BLaER1 treated with 17β-estradiol and CSF1 and Interleukin-3, amounts not matched to agents 10 nM and 100 nM (cell line): ENCODE measurements around the gene TRAIP.
A peak's percentile ranks its signal among the peaks of the same experiment; 100 is the strongest.
"Not testable (repeated sequence)": the region's sequence is repeated elsewhere in the genome, so short reads cannot be mapped to it uniquely, and the experiment has no call there.

ENCODE experiments used
- H3K27ac ChIP-seq, 11 experiments: shearing (Covaris generic); formaldehyde crosslinking; 2 replicates each; pipeline ENCODE4 v1.8.1; 2022
- H3K27me3 ChIP-seq, 11 experiments: shearing (Covaris generic); formaldehyde crosslinking; 2 replicates each; pipeline ENCODE4 v1.8.1; 2022
- H3K36me3 ChIP-seq, 11 experiments: shearing (Covaris generic); formaldehyde crosslinking; 2 replicates each; pipeline ENCODE4 v1.8.1; 2022
- H3K4me1 ChIP-seq, 10 experiments: shearing (Covaris generic); formaldehyde crosslinking; 2 replicates each; pipeline ENCODE4 v1.8.1; 2022
- H3K4me2 ChIP-seq, 11 experiments: shearing (Covaris generic); formaldehyde crosslinking; 2 replicates each; pipeline ENCODE4 v1.8.1; 2022
- H3K4me3 ChIP-seq, 10 experiments: shearing (Covaris generic); formaldehyde crosslinking; 2 replicates each; pipeline ENCODE4 v1.8.1; 2022
- H3K9ac ChIP-seq, 11 experiments: shearing (Covaris generic); formaldehyde crosslinking; 2 replicates each; pipeline ENCODE4 v1.8.1; 2022
- H3K9me3 ChIP-seq, 11 experiments: shearing (Covaris generic); formaldehyde crosslinking; replicated peaks in 1 of 11; 2 replicates each; pipeline ENCODE4 v1.8.1; 2022
- H4K20me1 ChIP-seq, 11 experiments: shearing (Covaris generic); formaldehyde crosslinking; 2 replicates each; pipeline ENCODE4 v1.8.1; 2022
- Cebpa-rat ChIP-seq, 11 experiments: shearing (Covaris generic); IDR thresholded peaks; 2 replicates each; pipeline ENCODE4 v1.8.1; 2022

Gene TRAIP, protein sequence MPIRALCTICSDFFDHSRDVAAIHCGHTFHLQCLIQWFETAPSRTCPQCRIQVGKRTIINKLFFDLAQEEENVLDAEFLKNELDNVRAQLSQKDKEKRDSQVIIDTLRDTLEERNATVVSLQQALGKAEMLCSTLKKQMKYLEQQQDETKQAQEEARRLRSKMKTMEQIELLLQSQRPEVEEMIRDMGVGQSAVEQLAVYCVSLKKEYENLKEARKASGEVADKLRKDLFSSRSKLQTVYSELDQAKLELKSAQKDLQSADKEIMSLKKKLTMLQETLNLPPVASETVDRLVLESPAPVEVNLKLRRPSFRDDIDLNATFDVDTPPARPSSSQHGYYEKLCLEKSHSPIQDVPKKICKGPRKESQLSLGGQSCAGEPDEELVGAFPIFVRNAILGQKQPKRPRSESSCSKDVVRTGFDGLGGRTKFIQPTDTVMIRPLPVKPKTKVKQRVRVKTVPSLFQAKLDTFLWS

DNA sequence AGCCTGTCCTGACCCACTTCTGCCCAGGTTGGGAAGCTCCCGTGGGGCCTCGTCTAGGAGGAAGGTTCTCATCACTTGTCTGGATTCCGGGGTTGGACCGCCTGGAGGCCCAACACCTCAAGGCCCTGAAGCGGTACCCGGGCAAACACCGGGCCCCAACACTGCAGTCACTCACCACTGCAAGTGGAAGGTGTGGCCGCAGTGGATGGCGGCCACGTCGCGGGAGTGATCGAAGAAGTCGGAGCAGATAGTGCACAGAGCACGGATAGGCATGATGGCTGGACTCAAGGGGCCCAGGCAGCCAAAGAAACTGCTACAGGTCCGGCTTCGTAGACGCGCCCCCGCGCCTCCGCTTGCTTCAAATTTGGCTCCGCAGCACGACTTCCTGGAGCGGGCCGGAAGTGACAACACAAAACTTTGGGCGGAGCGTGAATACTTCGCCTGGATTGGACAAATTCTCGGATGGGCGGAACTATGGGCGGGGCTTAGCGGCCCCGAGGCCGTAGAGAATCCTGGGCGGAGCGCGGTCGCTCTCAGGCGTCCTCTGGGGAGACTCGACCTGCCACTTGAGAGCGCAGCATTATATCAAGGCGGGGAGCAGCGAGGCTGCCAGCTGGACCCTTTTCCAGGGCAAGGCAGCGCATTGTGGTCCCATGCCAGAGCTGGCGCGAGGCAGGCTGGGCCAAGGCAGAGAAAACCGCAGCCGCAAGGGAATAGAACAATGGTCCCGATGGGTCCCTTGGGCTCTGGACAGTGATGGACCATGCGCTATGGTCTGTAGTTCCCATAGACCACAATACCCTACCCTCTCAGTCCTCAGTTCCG is at the start of gene TRAIP:
TSS of gene TRAIP (minus strand) at position 384 of the 825 bp plus-strand sequence. CDS start at position 273, 111 bp downstream.
- Histone ChIP-seq H3K4me3 (peak within 1 kb of the TSS; percentile 61 to 87 (median 78)), H3K4me1 (peaks cover 12 to 43% (median 39%) of the 10 kb centered on the region in 10 experiments), H3K27ac (peak within 1 kb of the TSS in 10 of 11 experiments; percentile 37 to 77 (median 66); a peak in 20 of 22 replicates), H3K4me2 (peak within 1 kb of the TSS; percentile 87 to 100 (median 94)), H3K9me3 (no peaks in the 10 kb centered on the region), H3K36me3 (peaks cover 0 to 16% (median 0%) of the 10 kb centered on the region in 11 experiments; a peak in 1 of 22 replicates), H4K20me1 (0 out of 22 replicates have a peak, but pooled peaks cover 0 to 8% (median 0%) of the 10 kb centered on the region in 11 experiments), H3K9ac (peak within 1 kb of the TSS; percentile 70 to 84 (median 76)), H3K27me3 (no peaks in the 10 kb centered on the region)
- TF ChIP-seq Cebpa-rat (IDR thresholded peaks at IDR 0.05), result no peak

DNA sequence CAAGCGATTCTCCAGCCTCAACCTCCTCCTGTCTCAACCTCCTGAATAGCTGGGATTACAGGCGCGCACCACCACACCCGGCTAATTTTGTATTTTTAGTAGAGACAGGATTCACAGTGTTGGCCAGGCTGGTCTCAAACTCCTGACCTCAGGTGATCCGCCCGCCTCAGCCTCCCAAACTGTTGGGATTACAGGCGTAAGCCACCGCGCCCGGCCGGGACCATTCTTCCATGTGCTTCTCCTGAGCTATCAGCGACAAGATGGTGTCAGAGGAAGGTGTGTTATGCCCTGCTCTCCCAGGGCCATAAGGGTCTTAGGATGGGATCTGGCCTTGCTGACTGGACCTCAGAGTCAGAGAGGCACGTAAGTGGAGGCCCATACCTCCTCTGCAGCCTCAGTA is 48.1 kb upstream of the TRAIP start:
- H3K4me2 ChIP-seq, result peak overlapping the region in 9 of 11 experiments; percentile 46 to 72 (median 54); a peak in 14 of 22 replicates
- H3K9ac ChIP-seq, result peak overlapping the region in 1 of 11 experiments; percentile 35; a peak in 1 of 22 replicates
- not testable (repeated sequence) for H3K27ac ChIP-seq, H3K27me3 ChIP-seq, H4K20me1 ChIP-seq, H3K9me3 ChIP-seq, H3K4me3 ChIP-seq
- peaks cover 6 to 15% (median 10%) of the 10 kb centered on the region in 11 experiments for H3K36me3 ChIP-seq
- peaks cover 18 to 59% (median 54%) of the 10 kb centered on the region in 10 experiments for H3K4me1 ChIP-seq

DNA sequence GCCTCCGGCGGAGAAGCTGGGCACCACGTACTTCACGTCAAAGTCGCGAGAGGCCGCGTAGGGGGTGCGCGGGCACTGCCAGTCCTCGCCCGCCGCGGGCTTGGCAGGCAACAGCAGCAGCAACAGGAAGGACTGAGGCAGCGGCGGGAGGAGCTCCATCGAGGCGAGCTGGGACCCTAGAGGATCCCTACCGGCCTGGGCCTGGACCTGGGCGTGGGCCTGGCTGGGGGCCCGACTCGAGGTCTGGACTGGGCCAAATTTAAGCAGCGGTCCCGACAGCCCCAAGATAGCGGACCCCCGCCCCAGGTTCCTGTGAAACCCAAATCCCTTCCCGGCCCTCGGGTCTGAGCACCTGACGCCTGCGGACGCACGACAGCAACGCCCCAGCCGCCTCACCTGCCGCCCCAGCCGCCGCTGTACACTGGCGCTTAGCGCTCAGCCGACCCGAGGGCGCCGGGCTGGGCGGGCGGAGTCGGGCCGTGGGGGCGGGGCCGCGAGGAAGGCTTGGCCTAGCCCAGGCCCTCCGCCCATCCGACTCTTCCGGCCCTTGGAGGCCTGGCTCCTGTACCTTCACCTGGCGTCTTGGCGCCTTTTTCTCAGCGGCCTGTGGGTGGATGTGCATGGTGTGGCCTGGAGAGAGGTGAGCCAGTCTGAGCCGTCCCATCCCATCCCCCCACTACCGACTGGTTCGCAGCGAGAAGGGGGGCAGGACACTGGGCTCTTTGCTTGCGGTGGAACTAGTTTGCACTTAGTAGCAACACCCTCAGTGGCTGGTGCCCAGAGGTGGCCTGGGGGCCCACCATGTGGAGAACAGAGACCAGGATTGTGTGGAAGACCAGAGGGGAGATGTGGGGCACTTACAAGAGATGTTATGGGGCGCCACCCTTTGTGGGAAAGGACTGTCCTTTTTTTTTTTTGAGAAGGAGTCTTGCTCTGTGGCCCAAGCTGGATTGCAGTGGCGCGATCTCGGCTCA is 47.4 kb upstream of the TRAIP start, which contains the start of gene MST1R:
TSS of gene MST1R (minus strand) at position 423 of the 974 bp plus-strand sequence. CDS start at position 159, 264 bp downstream.
- Histone ChIP-seq H3K9ac (peak within 1 kb of the TSS in 6 of 11 experiments; percentile 1 to 49 (median 32); a peak in 6 of 22 replicates), H3K27me3 (no peaks in the 10 kb centered on the region), H4K20me1 (no peaks in the 10 kb centered on the region; a peak in 1 of 22 replicates), H3K4me3 (peak within 1 kb of the TSS in 6 of 10 experiments; percentile 16 to 41 (median 26); a peak in 6 of 20 replicates), H3K36me3 (peaks cover 0 to 8% (median 3%) of the 10 kb centered on the region in 11 experiments; a peak in 12 of 22 replicates), H3K9me3 (no peaks in the 10 kb centered on the region), H3K27ac (peak within 1 kb of the TSS in 4 of 11 experiments; percentile 8 to 59 (median 28); a peak in 7 of 22 replicates), H3K4me2 (peak within 1 kb of the TSS; percentile 41 to 72 (median 51)), H3K4me1 (peaks cover 18 to 59% (median 54%) of the 10 kb centered on the region in 10 experiments)
- TF ChIP-seq Cebpa-rat (IDR thresholded peaks at IDR 0.05), result no peak

DNA sequence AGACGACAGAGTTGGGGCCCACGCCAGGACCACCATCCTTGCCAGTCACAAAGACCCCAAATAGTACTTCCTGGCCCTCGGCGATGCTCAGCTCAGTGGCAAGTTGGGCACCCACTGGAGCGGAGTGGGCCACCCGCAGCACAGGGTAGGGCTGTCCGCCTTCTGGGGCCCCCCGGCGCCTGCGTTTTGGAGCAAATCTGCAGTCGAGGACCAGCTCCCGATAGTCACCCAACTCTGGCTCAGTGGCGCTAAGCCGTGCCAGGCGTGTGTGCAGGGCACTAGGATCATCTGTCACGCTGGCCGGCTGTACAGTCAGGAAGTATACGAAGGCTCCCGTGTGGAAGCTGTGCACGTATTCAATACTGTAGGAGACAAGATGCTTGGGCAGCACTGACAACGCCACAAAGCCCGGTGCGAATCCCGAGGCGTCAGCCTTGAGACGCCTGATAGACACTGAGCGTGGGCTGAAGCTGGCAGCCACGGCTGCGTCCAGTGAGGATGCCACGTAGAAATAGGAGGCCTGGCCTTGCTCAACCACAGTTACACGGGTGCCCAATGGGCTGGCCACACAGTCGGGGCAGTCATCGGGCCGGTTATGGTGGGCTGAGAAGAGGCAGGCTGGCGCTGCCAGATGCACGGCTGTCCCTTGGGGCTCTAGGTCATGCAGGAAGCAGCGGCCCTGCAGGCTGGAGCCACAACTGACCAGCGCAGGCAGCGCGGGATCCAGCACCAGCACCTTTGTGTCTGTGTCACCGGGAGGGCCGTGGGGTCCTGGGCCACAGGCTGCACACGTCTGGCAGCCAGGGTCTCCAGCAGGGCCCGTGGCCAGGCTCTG is 46.4 kb upstream of the TRAIP start:
- peak overlapping the region in 9 of 11 experiments; percentile 41 to 72 (median 48); a peak in 16 of 22 replicates for H3K4me2 ChIP-seq

DNA sequence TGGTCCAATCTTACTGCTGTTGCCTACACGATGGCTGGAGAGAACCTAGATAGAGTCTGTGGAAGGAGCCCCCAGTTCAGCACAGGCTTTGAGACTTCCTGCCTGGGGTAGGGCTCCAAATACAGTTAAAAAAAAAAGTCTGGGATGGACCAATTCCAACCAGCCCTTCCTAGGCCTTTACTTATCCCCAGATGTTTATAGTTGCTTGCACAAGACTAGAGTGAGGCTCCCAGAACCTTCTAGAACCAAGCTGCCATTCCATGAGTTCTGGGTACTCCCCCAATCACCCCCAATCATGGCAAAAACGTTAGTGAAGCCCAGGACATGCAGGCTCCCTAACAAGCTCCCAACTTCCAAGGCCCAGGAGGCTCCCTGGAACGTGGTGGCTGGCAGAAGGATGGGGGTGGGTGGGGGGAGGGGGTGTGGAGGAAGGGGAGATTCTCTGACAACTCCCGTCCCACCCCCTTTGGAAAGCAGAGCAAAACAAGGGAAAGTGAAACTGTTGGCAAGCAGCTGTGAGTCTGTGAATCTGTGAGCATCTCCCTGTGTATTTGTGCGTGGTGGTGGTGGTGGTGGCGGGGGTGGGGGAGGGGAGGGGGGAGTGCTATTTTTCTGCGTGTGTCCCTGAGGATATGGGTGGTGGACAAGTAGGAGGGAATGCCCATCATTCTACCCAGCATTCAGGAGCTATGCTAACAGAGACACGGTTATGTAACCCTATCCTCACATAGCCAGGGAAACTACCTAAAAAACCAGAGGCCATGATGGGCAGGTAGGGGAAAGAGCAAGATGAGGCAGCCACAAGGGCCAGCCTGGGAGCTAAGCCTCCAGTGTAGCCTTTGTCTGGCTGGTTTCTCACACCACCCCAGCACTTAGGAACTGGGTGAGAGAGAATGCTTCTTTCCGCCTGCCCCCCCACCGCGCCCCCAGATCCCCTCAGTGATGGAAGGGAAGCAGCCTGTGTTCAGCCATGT is 45.3 kb upstream of the TRAIP start:
- H3K9me3 ChIP-seq, result no peaks in the 10 kb centered on the region
- TF ChIP-seq Cebpa-rat (IDR thresholded peaks at IDR 0.05), result no peak
- H3K4me2 ChIP-seq, result peak overlapping the region in 9 of 11 experiments; percentile 12 to 72 (median 48); a peak in 16 of 22 replicates
- peak overlapping the region in 7 of 11 experiments; percentile 45 to 67 (median 51); a peak in 14 of 22 replicates for H3K27ac ChIP-seq
- H3K4me1 ChIP-seq, result peaks cover 14 to 59% (median 52%) of the 10 kb centered on the region in 10 experiments
- peak overlapping the region in 2 of 11 experiments; percentile 3 to 6; a peak in 1 of 22 replicates for H3K9ac ChIP-seq
- H3K27me3 ChIP-seq, result no peaks in the 10 kb centered on the region
- no peak overlapping the region for H3K4me3 ChIP-seq
- H4K20me1 ChIP-seq, result no peaks in the 10 kb centered on the region
- H3K36me3 ChIP-seq, result no peaks in the 10 kb centered on the region

More for the DNA sequence above, 46.4 kb upstream of the TRAIP start:
- no peaks in the 10 kb centered on the region for H3K9me3 ChIP-seq
- H3K27ac ChIP-seq, result peak overlapping the region in 4 of 11 experiments; percentile 37 to 59 (median 43); a peak in 6 of 22 replicates
- H4K20me1 ChIP-seq, result no peaks in the 10 kb centered on the region; a peak in 1 of 22 replicates
- H3K9ac ChIP-seq, result peak overlapping the region in 2 of 11 experiments; percentile 1 to 13; a peak in 1 of 22 replicates
- H3K27me3 ChIP-seq, result no peaks in the 10 kb centered on the region
- H3K4me1 ChIP-seq, result peaks cover 18 to 59% (median 55%) of the 10 kb centered on the region in 10 experiments
- H3K36me3 ChIP-seq, result no peaks in the 10 kb centered on the region
- no peak overlapping the region for H3K4me3 ChIP-seq
- no peak for TF ChIP-seq Cebpa-rat (IDR thresholded peaks at IDR 0.05)

DNA sequence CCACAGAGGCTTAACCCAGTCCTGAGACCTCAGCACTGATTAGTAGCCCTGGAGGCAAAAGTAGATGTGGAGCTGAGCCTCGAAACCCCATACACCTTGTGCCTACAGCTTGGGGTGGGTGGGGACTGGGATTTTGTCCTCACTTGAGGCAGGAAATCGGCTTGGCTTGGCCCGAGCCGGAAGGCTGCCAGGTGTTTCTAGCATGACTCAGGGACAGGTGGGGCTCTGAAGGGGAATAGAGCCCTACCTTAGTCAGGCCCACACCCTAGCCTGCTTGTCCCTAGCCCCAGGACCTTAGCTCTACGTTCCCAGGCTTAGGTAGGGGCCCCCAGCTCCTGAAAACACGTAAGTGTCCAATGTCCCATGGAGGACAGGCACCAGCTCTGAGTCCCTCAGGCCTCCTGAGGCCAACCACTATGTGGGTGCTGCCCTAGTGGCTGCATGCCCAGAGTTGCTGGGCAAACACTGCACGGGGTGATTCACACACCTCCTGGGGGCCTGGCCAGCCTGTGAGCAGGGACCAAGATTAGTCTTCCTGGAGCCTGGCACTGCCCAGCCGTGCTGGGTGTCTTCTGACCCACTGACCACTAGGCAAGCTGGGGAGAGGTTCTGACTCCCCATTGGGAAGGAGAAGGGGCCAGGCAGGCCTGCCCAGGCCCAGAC is 44.3 kb upstream of the TRAIP start:
- Histone ChIP-seq H3K27me3 (no peaks in the 10 kb centered on the region), H3K27ac (peak overlapping the region in 6 of 11 experiments; percentile 47 to 67 (median 54); a peak in 11 of 22 replicates), H3K9me3 (no peaks in the 10 kb centered on the region), H4K20me1 (no peaks in the 10 kb centered on the region), H3K4me3 (no peak overlapping the region), H3K36me3 (no peaks in the 10 kb centered on the region), H3K9ac (peak overlapping the region in 2 of 11 experiments; percentile 3 to 9; a peak in 1 of 22 replicates), H3K4me1 (peaks cover 4 to 49% (median 42%) of the 10 kb centered on the region in 10 experiments), H3K4me2 (peak overlapping the region in 8 of 11 experiments; percentile 12 to 60 (median 42); a peak in 8 of 22 replicates)
- TF ChIP-seq Cebpa-rat (IDR thresholded peaks at IDR 0.05), result no peak
